Mesendoderm (in vitro differentiated cells): Measurements from ENCODE around the gene DAB1.

Experiments used
- DNase-seq: peaks from one replicate; pipeline ENCODE4 v3.0.0; 2013
- H2AK5ac ChIP-seq: 2 replicates; pipeline ENCODE4 v1.6.1; 2013; ENCODE audit warnings: low read length, inconsistent platforms
- H2BK120ac ChIP-seq: 2 replicates; pipeline ENCODE4 v1.6.1; 2013; ENCODE audit warnings: low read depth, mild to moderate bottlenecking, low read length, moderate library complexity, mixed read lengths
- H2BK15ac ChIP-seq: replicated peaks from 2 replicates; pipeline ENCODE4 v1.6.1; 2013; ENCODE audit warnings: low read depth, mild to moderate bottlenecking, moderate library complexity
- H2BK5ac ChIP-seq: 2 replicates; pipeline ENCODE4 v1.6.1; 2013; ENCODE audit warnings: low read length, inconsistent platforms
- H3K18ac ChIP-seq: 2 replicates; pipeline ENCODE4 v1.6.1; 2013; ENCODE audit warnings: mild to moderate bottlenecking, low read length, mixed read lengths
- H3K23ac ChIP-seq: one replicate; pipeline ENCODE4 v1.6.1; 2013; ENCODE audit warnings: low read length
- H3K27ac ChIP-seq: 2 replicates; pipeline ENCODE4 v1.5.1; 2013; ENCODE audit warnings: low read depth, mild to moderate bottlenecking, inconsistent platforms, low read length, moderate library complexity
- H3K27me3 ChIP-seq: 2 replicates; pipeline ENCODE4 v1.6.1; 2013; ENCODE audit warnings: low read length, control low read depth, mild to moderate bottlenecking, inconsistent platforms; ENCODE audit not compliant: insufficient read depth, poor library complexity
- H3K36me3 ChIP-seq: 2 replicates; pipeline ENCODE4 v1.6.1; 2013; ENCODE audit warnings: low read length, inconsistent platforms; ENCODE audit not compliant: control insufficient read depth, insufficient read depth
- H3K4ac ChIP-seq: one replicate; pipeline ENCODE4 v1.6.1; 2013; ENCODE audit warnings: low read depth, mild to moderate bottlenecking, low read length, moderate library complexity
- H3K4me1 ChIP-seq: 2 replicates; pipeline ENCODE4 v1.6.1; 2013; ENCODE audit warnings: low read depth, low read length, inconsistent platforms; ENCODE audit not compliant: control insufficient read depth
- H3K4me2 ChIP-seq: 2 replicates; pipeline ENCODE4 v1.6.1; 2013; ENCODE audit warnings: low read length
- H3K4me3 ChIP-seq: 2 replicates; pipeline ENCODE4 v1.5.1; 2013; ENCODE audit warnings: mild to moderate bottlenecking, low read length
- H3K56ac ChIP-seq: one replicate; pipeline ENCODE4 v1.6.1; 2013; ENCODE audit warnings: low read length
- H3K79me1 ChIP-seq: 2 replicates; pipeline ENCODE4 v1.6.1; 2013; ENCODE audit warnings: low read length, inconsistent platforms
- H3K79me2 ChIP-seq: 2 replicates; pipeline ENCODE4 v1.6.1; 2013; ENCODE audit warnings: mild to moderate bottlenecking, low read length; ENCODE audit not compliant: control insufficient read depth, insufficient read depth
- H3K9ac ChIP-seq: 2 replicates; pipeline ENCODE4 v1.6.1; 2013; ENCODE audit warnings: low read length, inconsistent platforms
- H4K5ac ChIP-seq: one replicate; pipeline ENCODE4 v1.6.1; 2013; ENCODE audit warnings: low read length
- H4K8ac ChIP-seq: one replicate; pipeline ENCODE4 v1.6.1; 2013; ENCODE audit warnings: low read depth, mild to moderate bottlenecking, control low read depth, low read length, moderate library complexity
- WGBS: extraction: QIAGEN DNeasy Blood & Tissue Kit; methylation state at CpG from one replicate; pipeline ENCODE4 v1.1.7; 2013; ENCODE audit warnings: low lambda C conversion rate, missing lambda C conversion rate; ENCODE audit not compliant: insufficient coverage; ENCODE audit errors: extremely low coverage; 5-methylcytosine and 5-hydroxymethylcytosine counted together

DAB1 gene

DNA sequence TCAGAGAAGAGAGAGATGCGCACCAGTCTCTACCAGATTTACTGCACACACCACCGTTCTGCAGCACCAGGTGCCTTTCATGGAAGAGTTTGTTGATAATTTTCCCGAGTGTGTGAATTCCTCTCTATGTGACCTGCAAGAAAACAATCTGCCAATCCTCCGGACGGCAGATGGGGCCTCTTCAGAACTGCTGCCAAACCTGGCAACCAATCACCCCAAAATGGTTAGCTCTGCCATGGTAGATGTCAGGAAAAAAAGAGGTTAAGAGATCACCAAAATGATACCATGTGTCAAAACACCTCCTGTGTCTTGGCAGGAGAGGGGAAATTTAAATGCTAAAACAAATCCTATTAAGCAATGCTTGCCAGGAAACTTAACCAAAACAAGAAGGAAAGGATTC is 96.5 kb downstream of the DAB1 start:
- Histone ChIP-seq H3K79me1 (peaks cover 2% of the 10 kb centered on the region), H2BK5ac (no peak overlapping the region), H3K18ac (no peak overlapping the region), H2BK15ac (no peak overlapping the region), H3K4me2 (no peak overlapping the region), H3K9ac (no peak overlapping the region), H2BK120ac (no peak overlapping the region), H3K56ac (no peak overlapping the region), H3K79me2 (no peaks in the 10 kb centered on the region), H3K4ac (no peak overlapping the region), H3K27ac (no peak overlapping the region), H3K27me3 (no peaks in the 10 kb centered on the region), H4K5ac (no peak overlapping the region), H3K4me1 (peaks cover 5% of the 10 kb centered on the region), H2AK5ac (no peak overlapping the region), H3K23ac (no peak overlapping the region), H3K4me3 (no peak overlapping the region), H3K36me3 (no peaks in the 10 kb centered on the region), H4K8ac (no peak overlapping the region)
- WGBS: no CpG with 5 or more reads among the region's 5 CpGs
- DNase-seq: no peak

DNA sequence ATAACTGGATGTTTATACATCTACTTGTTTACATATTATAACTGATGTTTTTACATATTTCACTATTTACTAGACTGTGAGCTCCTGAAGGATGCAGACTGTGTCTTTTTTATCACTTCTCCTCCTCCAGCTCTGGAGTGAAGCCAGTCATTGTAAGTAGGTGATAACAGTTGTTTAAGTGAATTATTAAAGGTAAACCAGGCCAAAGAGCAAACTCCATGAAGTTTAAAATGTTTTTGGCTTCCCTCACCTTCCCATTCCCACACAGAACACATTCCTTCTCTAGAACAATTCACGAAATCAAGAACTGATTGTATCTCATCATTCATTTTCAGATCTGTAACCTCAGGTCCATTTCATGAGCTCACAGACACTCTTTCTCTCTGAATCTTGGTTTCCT is 98.3 kb downstream of the DAB1 start:
- H3K4me3 ChIP-seq: no peak overlapping the region
- H3K27me3 ChIP-seq: no peaks in the 10 kb centered on the region
- H4K8ac ChIP-seq: no peak overlapping the region
- H3K36me3 ChIP-seq: no peaks in the 10 kb centered on the region
- no peak overlapping the region for H3K4ac ChIP-seq
- no peak overlapping the region for H3K9ac ChIP-seq
- H2BK120ac ChIP-seq: no peak overlapping the region
- H3K79me1 ChIP-seq: peaks cover 3% of the 10 kb centered on the region
- no peak overlapping the region for H2BK5ac ChIP-seq
- no peak overlapping the region for H4K5ac ChIP-seq
- no peak overlapping the region for H2BK15ac ChIP-seq
- H3K23ac ChIP-seq: no peak overlapping the region
- no peak for DNase-seq
- no peaks in the 10 kb centered on the region for H3K79me2 ChIP-seq
- WGBS: no CpG with 5 or more reads among the region's 1 CpG
- H2AK5ac ChIP-seq: no peak overlapping the region
- H3K27ac ChIP-seq: no peak overlapping the region
- H3K18ac ChIP-seq: no peak overlapping the region
- no peak overlapping the region for H3K56ac ChIP-seq
- peaks cover 5% of the 10 kb centered on the region for H3K4me1 ChIP-seq
- no peak overlapping the region for H3K4me2 ChIP-seq

DNA sequence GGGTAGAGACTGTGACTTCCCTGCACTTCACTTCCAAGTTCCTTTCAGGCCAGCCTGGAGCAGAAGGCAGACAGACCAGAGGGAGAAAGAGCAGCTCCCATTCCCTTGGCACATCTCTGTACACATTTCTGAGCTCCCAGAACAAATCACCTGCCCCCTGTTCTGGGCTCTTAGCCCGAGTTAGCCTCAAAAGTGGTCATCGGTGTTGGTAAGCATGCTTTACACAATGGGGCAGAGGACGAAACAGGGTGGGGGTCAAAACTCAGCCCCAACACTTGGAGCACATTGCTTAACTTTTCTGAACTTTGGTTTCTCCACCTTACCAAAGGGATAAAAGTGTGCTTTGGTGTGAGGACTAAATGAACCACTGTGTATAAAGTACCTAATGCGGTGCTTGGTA is 98.7 kb downstream of the DAB1 start:
- Histone ChIP-seq H3K9ac (no peak overlapping the region), H3K4ac (no peak overlapping the region), H4K8ac (no peak overlapping the region), H3K4me1 (peaks cover 5% of the 10 kb centered on the region), H3K4me3 (no peak overlapping the region), H3K56ac (no peak overlapping the region), H2BK15ac (no peak overlapping the region), H3K27me3 (no peaks in the 10 kb centered on the region), H2BK120ac (no peak overlapping the region), H2AK5ac (no peak overlapping the region), H4K5ac (no peak overlapping the region), H3K79me1 (peaks cover 3% of the 10 kb centered on the region), H3K36me3 (no peaks in the 10 kb centered on the region), H3K27ac (no peak overlapping the region), H3K79me2 (no peaks in the 10 kb centered on the region), H3K4me2 (no peak overlapping the region), H2BK5ac (no peak overlapping the region), H3K23ac (no peak overlapping the region), H3K18ac (no peak overlapping the region)
- no CpG with 5 or more reads among the region's 4 CpGs for WGBS
- DNase-seq: no peak

DNA sequence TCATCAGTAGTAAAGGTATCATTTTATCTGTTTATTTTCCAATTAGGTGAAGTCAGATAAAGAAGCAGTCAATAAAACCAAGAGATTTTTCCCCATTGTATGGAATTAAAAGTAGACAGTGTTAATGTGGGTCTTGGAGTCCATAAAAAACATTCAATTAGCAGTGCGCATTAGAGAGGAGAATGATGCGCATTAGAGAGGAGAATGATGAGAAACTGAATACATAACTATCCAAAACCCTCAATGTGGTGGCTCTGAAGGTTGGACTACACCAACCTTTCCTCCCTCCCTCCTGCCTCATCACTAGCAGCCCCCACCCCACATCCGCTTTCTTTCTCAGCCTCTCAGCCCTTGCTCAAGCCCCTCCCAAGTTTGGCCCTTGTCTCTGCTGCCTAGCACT is 99.5 kb downstream of the DAB1 start:
- Histone ChIP-seq H3K36me3 (no peaks in the 10 kb centered on the region), H4K8ac (no peak overlapping the region), H3K27ac (no peak overlapping the region), H2BK15ac (no peak overlapping the region), H3K79me1 (peaks cover 3% of the 10 kb centered on the region), H3K79me2 (no peaks in the 10 kb centered on the region), H3K4me1 (peaks cover 5% of the 10 kb centered on the region), H2BK5ac (no peak overlapping the region), H3K23ac (no peak overlapping the region), H2AK5ac (no peak overlapping the region), H3K4ac (no peak overlapping the region), H3K27me3 (no peaks in the 10 kb centered on the region), H3K9ac (no peak overlapping the region), H3K18ac (no peak overlapping the region), H3K56ac (no peak overlapping the region), H4K5ac (no peak overlapping the region), H3K4me2 (no peak overlapping the region), H2BK120ac (no peak overlapping the region), H3K4me3 (no peak overlapping the region)
- DNase-seq: no peak
- WGBS: no CpG with 5 or more reads among the region's 3 CpGs

DNA sequence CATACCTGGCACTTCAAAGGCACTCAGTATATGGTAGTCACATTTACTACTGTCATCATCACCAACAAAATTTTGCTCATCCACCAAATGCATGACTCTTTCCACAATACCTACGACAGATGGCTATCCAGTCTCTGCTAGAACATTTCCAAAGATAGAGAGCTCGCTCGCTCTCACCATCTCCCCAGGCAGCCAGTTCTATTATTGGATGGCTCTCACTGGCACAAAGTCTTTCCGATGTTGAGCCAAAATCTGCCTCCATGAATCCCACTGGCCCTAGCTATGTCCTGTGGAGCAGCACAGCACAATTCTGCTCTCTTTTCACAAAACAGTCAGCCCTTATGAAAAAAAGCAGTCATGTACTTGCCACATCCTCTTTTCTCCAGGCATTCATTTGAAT is 102.1 kb downstream of the DAB1 start:
- no peak overlapping the region for H4K5ac ChIP-seq
- H3K27me3 ChIP-seq: no peaks in the 10 kb centered on the region
- peaks cover 7% of the 10 kb centered on the region for H3K4me1 ChIP-seq
- H2AK5ac ChIP-seq: no peak overlapping the region
- no peak overlapping the region for H3K4ac ChIP-seq
- H3K56ac ChIP-seq: no peak overlapping the region
- no peak overlapping the region for H3K27ac ChIP-seq
- H3K36me3 ChIP-seq: no peaks in the 10 kb centered on the region
- no peak for DNase-seq
- no peak overlapping the region for H2BK5ac ChIP-seq
- H3K4me2 ChIP-seq: no peak overlapping the region
- no peak overlapping the region for H3K18ac ChIP-seq
- no peak overlapping the region for H4K8ac ChIP-seq
- H2BK15ac ChIP-seq: no peak overlapping the region
- H3K23ac ChIP-seq: no peak overlapping the region
- H2BK120ac ChIP-seq: no peak overlapping the region
- no peak overlapping the region for H3K4me3 ChIP-seq
- no peaks in the 10 kb centered on the region for H3K79me2 ChIP-seq
- no peak overlapping the region for H3K9ac ChIP-seq
- H3K79me1 ChIP-seq: peaks cover 9% of the 10 kb centered on the region
- no CpG with 5 or more reads among the region's 4 CpGs for WGBS

DNA sequence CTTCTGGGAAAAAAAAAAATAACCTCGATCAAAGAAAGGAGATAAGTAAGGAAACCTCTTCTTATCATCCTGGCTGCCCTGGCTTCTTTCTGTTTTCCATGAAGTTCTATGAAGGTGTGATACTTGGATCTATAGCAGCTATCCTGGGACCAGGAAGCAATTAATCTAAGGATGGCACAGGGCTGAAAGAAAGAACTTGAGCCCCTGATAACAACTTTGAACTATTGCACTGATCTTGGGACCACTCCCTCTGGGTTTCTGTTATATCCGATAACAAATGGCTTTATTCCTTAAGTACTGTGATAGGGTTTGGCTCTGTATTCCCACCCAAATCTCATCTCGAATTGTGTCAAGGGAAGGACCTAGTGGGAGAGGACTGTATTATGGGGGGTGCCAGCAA is 104.1 kb downstream of the DAB1 start:
- H3K56ac ChIP-seq: no peak overlapping the region
- H3K79me2 ChIP-seq: no peaks in the 10 kb centered on the region
- WGBS: no CpG with 5 or more reads among the region's 3 CpGs
- no peak overlapping the region for H3K4me3 ChIP-seq
- no peak for DNase-seq
- no peak overlapping the region for H2BK120ac ChIP-seq
- no peak overlapping the region for H3K9ac ChIP-seq
- no peaks in the 10 kb centered on the region for H3K36me3 ChIP-seq
- no peak overlapping the region for H3K18ac ChIP-seq
- H3K4ac ChIP-seq: no peak overlapping the region
- no peak overlapping the region for H3K23ac ChIP-seq
- H3K27me3 ChIP-seq: no peaks in the 10 kb centered on the region
- H3K4me1 ChIP-seq: peaks cover 6% of the 10 kb centered on the region
- H4K5ac ChIP-seq: no peak overlapping the region
- no peak overlapping the region for H2BK5ac ChIP-seq
- H3K4me2 ChIP-seq: no peak overlapping the region
- no peak overlapping the region for H2BK15ac ChIP-seq
- no peak overlapping the region for H3K27ac ChIP-seq
- H2AK5ac ChIP-seq: no peak overlapping the region
- no peak overlapping the region for H4K8ac ChIP-seq
- H3K79me1 ChIP-seq: peaks cover 9% of the 10 kb centered on the region
